ENCODE data around the gene GAS2L1.

GAS2L1 gene

DNA sequence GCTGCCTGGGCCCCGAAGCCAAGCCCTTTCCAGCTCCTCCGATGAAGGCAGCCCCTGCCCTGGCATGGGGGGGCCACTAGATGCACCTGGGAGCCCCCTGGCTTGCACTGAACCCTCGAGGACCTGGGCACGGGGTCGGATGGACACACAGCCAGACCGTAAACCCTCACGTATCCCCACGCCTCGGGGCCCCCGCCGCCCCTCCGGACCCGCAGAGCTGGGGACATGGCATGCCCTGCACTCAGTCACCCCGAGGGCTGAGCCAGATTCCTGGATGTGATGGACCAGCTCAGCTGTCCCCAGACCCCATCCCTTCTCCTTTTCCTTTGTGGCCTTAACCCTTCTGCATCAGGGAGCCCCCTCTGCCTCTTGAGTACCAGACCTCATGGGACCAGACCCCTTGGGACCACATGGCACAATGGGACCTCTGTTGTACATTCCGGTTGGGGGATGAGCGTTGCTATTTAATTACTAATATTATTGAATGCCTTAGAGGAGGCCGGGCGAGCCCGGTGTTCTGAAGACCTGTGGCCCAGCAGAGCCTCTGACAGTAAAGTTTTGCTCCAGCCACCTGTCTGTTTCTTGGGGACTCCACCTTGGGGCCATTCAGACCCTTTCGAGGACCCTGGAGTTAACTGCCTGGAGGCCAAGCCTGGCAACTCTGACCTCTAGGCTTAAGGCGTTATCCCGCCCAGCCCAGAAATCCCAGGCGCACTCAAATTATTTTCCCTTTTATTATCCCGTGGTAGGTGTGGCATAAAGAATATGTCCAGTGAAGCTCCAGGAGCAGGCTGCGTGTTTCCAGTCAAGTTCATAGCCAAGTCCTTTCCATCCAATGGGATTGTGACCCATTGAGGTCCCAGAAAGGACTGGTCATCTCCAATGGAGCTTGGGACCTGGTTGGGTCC lies 6.0 kb downstream of the GAS2L1 start:
- FAIRE-seq (no peak), DNase-seq (ENCODE audit: insufficient read length, low spot score) (peak; percentile 15)

GRCh38 chr22:29313126-29313575 lies 6.7 kb downstream of the GAS2L1 start:
- FAIRE-seq (peak; percentile 35), DNase-seq (ENCODE audit: insufficient read length, low spot score) (peak; percentile 53)
- TF ChIP-seq TAF1 (IDR thresholded peaks at IDR 0.05; ENCODE audit: low read depth, low read length) (no peak), POLR2A (IDR thresholded peaks at IDR 0.05; ENCODE audit: low read depth, low read length) (no peak), POLR2AphosphoS5 (IDR thresholded peaks at IDR 0.05; ENCODE audit: low read depth, low read length) (no peak), POU2F2 (IDR thresholded peaks at IDR 0.05; ENCODE audit: low read depth, low read length) (no peak), PAX5 (IDR thresholded peaks at IDR 0.05; ENCODE audit: insufficient read depth, low read length, severe bottlenecking) (no peak), SPI1 (IDR thresholded peaks at IDR 0.05; ENCODE audit: low read depth, low read length) (no peak)

More for the DNA sequence above, 6.0 kb downstream of the GAS2L1 start:
- no peak for TF ChIP-seq PAX5 (IDR thresholded peaks at IDR 0.05; ENCODE audit: insufficient read depth, low read length, severe bottlenecking)
- no peak for TF ChIP-seq TAF1 (IDR thresholded peaks at IDR 0.05; ENCODE audit: low read depth, low read length)
- no peak for TF ChIP-seq POU2F2 (IDR thresholded peaks at IDR 0.05; ENCODE audit: low read depth, low read length)
- TF ChIP-seq POLR2A (IDR thresholded peaks at IDR 0.05; ENCODE audit: low read depth, low read length) = no peak
- no peak for TF ChIP-seq POLR2AphosphoS5 (IDR thresholded peaks at IDR 0.05; ENCODE audit: low read depth, low read length)
- TF ChIP-seq SPI1 (IDR thresholded peaks at IDR 0.05; ENCODE audit: low read depth, low read length) = no peak

DNA sequence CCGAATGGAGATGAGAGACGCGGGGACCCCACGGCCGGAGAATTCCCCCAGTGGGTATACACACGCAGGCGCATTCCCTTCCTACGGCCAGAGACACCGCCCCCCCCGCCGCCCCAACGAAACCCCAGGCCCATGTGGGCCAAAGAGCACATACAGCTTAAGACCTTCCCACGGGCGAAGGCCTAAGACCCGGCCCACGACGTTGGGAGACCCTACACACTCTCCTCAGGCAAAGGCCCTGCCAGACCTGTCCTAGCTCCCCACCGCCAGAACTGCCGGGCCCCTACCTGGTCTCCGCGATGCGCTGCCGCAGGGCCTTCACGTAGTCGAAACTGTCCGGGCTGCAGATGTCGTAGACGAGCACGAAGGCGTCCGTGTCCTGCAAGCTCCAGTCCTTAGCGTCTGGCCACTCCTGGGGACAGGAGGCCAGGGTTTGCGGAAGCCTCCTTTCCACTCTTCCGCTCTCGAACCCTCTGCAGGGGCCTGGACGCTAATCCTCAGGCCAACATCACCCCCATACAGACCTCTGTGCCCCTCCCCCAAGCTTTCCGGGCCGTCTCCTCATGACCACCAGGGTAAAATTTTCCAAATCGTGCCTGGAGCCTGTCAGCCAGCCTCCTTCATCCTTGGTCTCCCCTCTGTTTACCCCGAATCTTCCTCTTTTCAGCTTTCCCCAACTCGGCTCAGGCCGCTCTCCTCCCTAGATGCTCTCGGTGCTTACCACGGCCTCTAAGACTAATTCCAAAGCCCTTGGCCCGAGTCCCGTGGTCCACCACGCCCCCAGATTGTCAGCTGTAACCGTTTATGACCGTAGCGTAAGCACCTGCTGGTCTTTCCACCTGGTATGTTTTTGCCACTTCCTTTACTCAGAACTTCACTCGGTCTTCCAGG lies 7.4 kb downstream of the GAS2L1 start:
- DNase-seq (ENCODE audit: insufficient read length, low spot score) = peak; percentile 31
- no peak for FAIRE-seq
- TF ChIP-seq POU2F2 (IDR thresholded peaks at IDR 0.05; ENCODE audit: low read depth, low read length) (no peak), SPI1 (IDR thresholded peaks at IDR 0.05; ENCODE audit: low read depth, low read length) (no peak), POLR2AphosphoS5 (IDR thresholded peaks at IDR 0.05; ENCODE audit: low read depth, low read length) (no peak), PAX5 (IDR thresholded peaks at IDR 0.05; ENCODE audit: insufficient read depth, low read length, severe bottlenecking) (no peak), TAF1 (IDR thresholded peaks at IDR 0.05; ENCODE audit: low read depth, low read length) (no peak), POLR2A (IDR thresholded peaks at IDR 0.05; ENCODE audit: low read depth, low read length) (no peak)

- DNase-seq (ENCODE audit: insufficient read length, low spot score) (peak; percentile 39), FAIRE-seq (no peak)
- TF ChIP-seq SPI1 (IDR thresholded peaks at IDR 0.05; ENCODE audit: low read depth, low read length) = no peak
- no peak for TF ChIP-seq TAF1 (IDR thresholded peaks at IDR 0.05; ENCODE audit: low read depth, low read length)
- TF ChIP-seq POLR2A (IDR thresholded peaks at IDR 0.05; ENCODE audit: low read depth, low read length) = no peak
- TF ChIP-seq PAX5 (IDR thresholded peaks at IDR 0.05; ENCODE audit: insufficient read depth, low read length, severe bottlenecking) = no peak
- no peak for TF ChIP-seq POU2F2 (IDR thresholded peaks at IDR 0.05; ENCODE audit: low read depth, low read length)
- TF ChIP-seq POLR2AphosphoS5 (IDR thresholded peaks at IDR 0.05; ENCODE audit: low read depth, low read length) = no peak
These were observed 8.3 kb downstream of the GAS2L1 start for GRCh38 chr22:29314537-29315285.

DNA sequence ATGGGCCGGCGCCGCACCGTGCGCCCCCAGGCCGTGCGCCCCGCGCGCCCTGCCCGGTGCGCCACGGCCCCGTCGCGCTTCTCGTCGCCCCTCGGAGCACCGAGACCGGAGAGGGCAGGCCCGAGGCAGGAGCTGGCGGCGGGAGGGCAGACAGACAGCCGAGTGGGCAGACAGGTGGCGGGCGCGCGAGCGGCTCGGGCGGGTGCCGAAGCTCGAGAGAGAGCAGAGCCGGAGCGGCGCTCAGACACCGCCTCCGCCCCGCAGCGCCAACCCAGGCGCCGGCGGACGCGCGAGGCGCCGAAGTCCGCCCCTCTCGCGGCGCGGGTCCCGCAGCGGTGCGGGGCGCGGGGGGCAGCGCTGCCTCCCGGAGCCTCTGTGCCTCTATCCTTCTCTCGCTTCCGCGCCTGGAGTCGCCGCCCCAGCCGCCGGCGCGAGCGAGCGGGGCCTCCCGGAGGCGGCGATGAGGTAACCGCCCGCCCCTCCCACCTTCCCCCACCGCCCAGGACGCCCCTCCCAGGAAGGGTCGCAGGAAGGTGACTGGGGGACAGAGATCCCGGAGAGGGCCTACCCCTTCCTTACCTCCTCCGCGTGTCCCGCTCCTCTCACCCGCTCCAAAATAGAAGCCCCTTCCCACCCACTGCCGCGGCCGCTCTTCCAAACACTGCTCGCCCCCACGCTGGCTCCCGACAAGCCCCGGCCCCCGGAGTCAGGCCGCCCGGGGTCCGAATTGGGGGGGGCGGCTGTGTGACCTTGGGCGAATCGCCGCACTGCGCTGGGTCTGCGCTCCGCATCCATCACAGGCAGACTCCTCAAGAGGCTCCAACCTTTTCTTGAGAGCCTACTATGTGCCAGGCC lies 9.1 kb downstream of the GAS2L1 start, which contains the start of gene RASL10A:
RASL10A (minus strand) TSS at position 412 of the 855 bp plus-strand sequence. CDS start 451 bp downstream, outside the sequence.
- TF ChIP-seq POU2F2 (IDR thresholded peaks at IDR 0.05; ENCODE audit: low read depth, low read length) (no peak), PAX5 (IDR thresholded peaks at IDR 0.05; ENCODE audit: insufficient read depth, low read length, severe bottlenecking) (no peak)
- peak; percentile 62 for DNase-seq (ENCODE audit: insufficient read length, low spot score)
- no peak for FAIRE-seq

- TF ChIP-seq SPI1 (IDR thresholded peaks at IDR 0.05; ENCODE audit: low read depth, low read length) (no peak), PAX5 (IDR thresholded peaks at IDR 0.05; ENCODE audit: insufficient read depth, low read length, severe bottlenecking) (no peak), POLR2AphosphoS5 (IDR thresholded peaks at IDR 0.05; ENCODE audit: low read depth, low read length) (no peak)
- DNase-seq (ENCODE audit: insufficient read length, low spot score) = no peak
- no peak for FAIRE-seq
These were observed 9.8 kb downstream of the GAS2L1 start for GRCh38 chr22:29316141-29316828.

DNA sequence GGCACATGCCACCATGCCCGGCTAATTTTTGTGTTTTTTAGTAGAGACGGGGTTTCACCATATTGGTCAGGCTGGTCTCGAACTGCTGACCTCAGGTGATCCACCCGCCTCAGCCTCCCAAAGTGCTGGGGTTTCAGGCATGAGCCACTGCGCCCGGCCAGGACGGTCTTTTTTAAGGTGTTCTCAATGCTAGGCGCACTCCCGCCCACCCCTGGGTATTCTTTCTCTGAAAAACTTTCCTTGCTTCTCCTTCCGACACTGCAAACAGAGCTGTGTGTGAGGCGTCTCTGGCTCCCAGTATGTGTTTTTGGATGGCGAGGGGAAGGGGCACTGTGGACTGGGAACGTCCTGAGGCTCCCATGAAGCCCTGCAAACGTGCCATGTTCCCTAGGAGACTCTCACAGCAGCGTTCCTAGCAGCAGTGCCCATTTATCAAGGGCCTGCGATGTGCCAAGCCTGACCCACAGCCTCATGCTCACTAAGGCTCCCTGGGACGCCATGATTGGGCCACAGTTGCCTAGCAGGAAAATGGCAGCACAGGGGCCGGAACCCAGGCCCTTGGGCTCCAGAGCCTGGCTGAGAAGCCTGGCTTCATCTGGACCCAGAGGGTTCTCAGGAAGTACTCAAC lies 11.5 kb downstream of the GAS2L1 start:
- DNase-seq (ENCODE audit: insufficient read length, low spot score) (no peak), FAIRE-seq (no peak)
- TF ChIP-seq PAX5 (IDR thresholded peaks at IDR 0.05; ENCODE audit: insufficient read depth, low read length, severe bottlenecking) (no peak), POLR2AphosphoS5 (IDR thresholded peaks at IDR 0.05; ENCODE audit: low read depth, low read length) (no peak)

GRCh38 chr22:29319072-29319471 lies 12.6 kb downstream of the GAS2L1 start:
- FAIRE-seq = no peak
- TF ChIP-seq SPI1 (IDR thresholded peaks at IDR 0.05; ENCODE audit: low read depth, low read length) (no peak), POLR2A (IDR thresholded peaks at IDR 0.05; ENCODE audit: low read depth, low read length) (no peak), POLR2AphosphoS5 (IDR thresholded peaks at IDR 0.05; ENCODE audit: low read depth, low read length) (no peak), PAX5 (IDR thresholded peaks at IDR 0.05; ENCODE audit: insufficient read depth, low read length, severe bottlenecking) (no peak), TAF1 (IDR thresholded peaks at IDR 0.05; ENCODE audit: low read depth, low read length) (no peak), POU2F2 (IDR thresholded peaks at IDR 0.05; ENCODE audit: low read depth, low read length) (no peak)
- DNase-seq (ENCODE audit: insufficient read length, low spot score) = no peak

Measured in GM12891 (cell line).